SK-N-SH (cell line): ENCODE results near the gene ARMC9.

Experiments used
- CTCF ChIP-seq: fragments of 200-600 bp; sonication (generic); IDR thresholded peaks from 2 replicates; pipeline ENCODE4 v1.6.1; 2017; ENCODE audit warnings: antibody characterized with exemption, mild to moderate bottlenecking, moderate library complexity
- JUND ChIP-seq: IDR thresholded peaks from 2 replicates; pipeline ENCODE4 v1.4.0; 2012
- MAX ChIP-seq: IDR thresholded peaks from 2 replicates; pipeline ENCODE4 v1.4.0; 2012; ENCODE audit warnings: low read depth
- POLR2AphosphoS5 ChIP-seq: IDR thresholded peaks from 2 replicates; pipeline ENCODE4 v1.6.1; 2012; ENCODE audit warnings: low read depth, low read length
- RAD21 ChIP-seq: IDR thresholded peaks from 2 replicates; pipeline ENCODE4 v1.6.1; 2012; ENCODE audit warnings: mild to moderate bottlenecking, low read length
- REST ChIP-seq: IDR thresholded peaks from 2 replicates; pipeline ENCODE4 v1.6.1; 2012; ENCODE audit warnings: mild to moderate bottlenecking, low read depth, low read length, moderate library complexity
- RFX5 ChIP-seq: IDR thresholded peaks from 2 replicates; pipeline ENCODE4 v1.6.1; 2012; ENCODE audit warnings: mild to moderate bottlenecking, improper control_type of control experiment, low read length
- TCF12 ChIP-seq: IDR thresholded peaks from 2 replicates; pipeline ENCODE4 v1.4.0; 2012
- ZBTB33 ChIP-seq: IDR thresholded peaks from 2 replicates; pipeline ENCODE4 v1.4.0; 2012; ENCODE audit warnings: low read depth, borderline replicate concordance

- TF ChIP-seq ZBTB33 (no peak), MAX (no peak), CTCF (no peak), REST (no peak), POLR2AphosphoS5 (no peak), RAD21 (no peak), RFX5 (no peak), JUND (no peak), TCF12 (no peak)
Measured at GRCh38 chr2:231342061-231342711, 143.8 kb downstream of the ARMC9 start.
